GM23248 (cell line): ENCODE results near the gene PARP11. TPM values are rescaled to one million over a fixed set of nuclear protein-coding genes. Genes with fewer than 3 reads are reported as not detected.

Experiments used
- DNase-seq: peaks from one replicate; pipeline ENCODE4 v3.0.0-alpha.2; 2015
- H2AFZ ChIP-seq: fragments of 200-600 bp; sonication (generic); 2 replicates; pipeline ENCODE4 v1.6.1; 2016; ENCODE audit warnings: antibody characterized with exemption
- H3F3A ChIP-seq: fragments of 200-600 bp; sonication (generic); 2 replicates; pipeline ENCODE4 v1.6.1; 2016; ENCODE audit warnings: mild to moderate bottlenecking, antibody characterized with exemption, mixed run types; ENCODE audit not compliant: insufficient read depth
- H3K27ac ChIP-seq: fragments of 200-600 bp; sonication (generic); 2 replicates; pipeline ENCODE4 v1.5.1; 2016; ENCODE audit warnings: mild to moderate bottlenecking
- H3K27me3 ChIP-seq: fragments of 200-600 bp; sonication (generic); replicated peaks from 2 replicates; pipeline ENCODE4 v1.6.1; 2016; ENCODE audit warnings: mild to moderate bottlenecking; ENCODE audit not compliant: insufficient read depth
- H3K36me3 ChIP-seq: fragments of 200-600 bp; sonication (generic); 2 replicates; pipeline ENCODE4 v1.6.1; 2016; ENCODE audit warnings: low read depth, mild to moderate bottlenecking
- H3K4me1 ChIP-seq: fragments of 200-600 bp; sonication (generic); 2 replicates; pipeline ENCODE4 v1.6.1; 2016; ENCODE audit warnings: mild to moderate bottlenecking; ENCODE audit not compliant: insufficient read depth
- H3K4me2 ChIP-seq: fragments of 200-600 bp; sonication (generic); one replicate; pipeline ENCODE4 v1.6.1; 2016; ENCODE audit warnings: mild to moderate bottlenecking; ENCODE audit not compliant: unreplicated experiment
- H3K4me3 ChIP-seq: fragments of 200-600 bp; sonication (generic); 2 replicates; pipeline ENCODE4 v1.5.1; 2016; ENCODE audit warnings: mild to moderate bottlenecking
- H3K79me2 ChIP-seq: fragments of 200-600 bp; sonication (generic); 2 replicates; pipeline ENCODE4 v1.6.1; 2016; ENCODE audit warnings: mild to moderate bottlenecking; ENCODE audit not compliant: insufficient read depth
- H3K9ac ChIP-seq: fragments of 200-600 bp; sonication (generic); 2 replicates; pipeline ENCODE4 v1.6.1; 2016; ENCODE audit warnings: mild to moderate bottlenecking
- H3K9me2 ChIP-seq: fragments of 200-600 bp; sonication (generic); 2 replicates; pipeline ENCODE4 v1.6.1; 2016; ENCODE audit warnings: mixed run types, mild to moderate bottlenecking, moderate library complexity; ENCODE audit not compliant: insufficient read depth
- H3K9me3 ChIP-seq: fragments of 200-600 bp; sonication (generic); one replicate; pipeline ENCODE4 v1.6.1; 2017; ENCODE audit warnings: low read depth
- H4K20me1 ChIP-seq: fragments of 200-600 bp; sonication (generic); 2 replicates; pipeline ENCODE4 v1.6.0; 2016; ENCODE audit not compliant: insufficient read depth
- EZH2 ChIP-seq: fragments of 200-600 bp; sonication (generic); IDR thresholded peaks from 2 replicates; pipeline ENCODE4 v1.6.1; 2018; ENCODE audit warnings: antibody characterized with exemption, mild to moderate bottlenecking; ENCODE audit not compliant: insufficient read depth, poor library complexity, severe bottlenecking
- EZH2phosphoT487 ChIP-seq: fragments of 200-600 bp; sonication (generic); IDR thresholded peaks from 2 replicates; pipeline ENCODE4 v1.6.1; 2018; ENCODE audit warnings: antibody characterized with exemption, moderate library complexity, mild to moderate bottlenecking, low read depth; ENCODE audit not compliant: insufficient read depth
- WGBS, 2 experiments: methylation state at CpG; one replicate each; pipeline ENCODE4 v1.1.6; 2015 to 2017; ENCODE audit warnings: low lambda C conversion rate in 2 of 2, low coverage in 1 of 2; ENCODE audit errors: missing lambda C conversion rate in 2 of 2; 5-methylcytosine and 5-hydroxymethylcytosine counted together
- in situ Hi-C: fragments of 300-500 bp; cut with MboI; formaldehyde crosslinking; loops from 2 replicates; pipeline ENCODE4 v1.15.0; 2020
- polyA plus RNA-seq: library from polyadenylated mRNA; unstranded; fragments of >200 nt; fragmentation: Nextera tagmentation; extraction: Ambion mirVana; gene quantifications from 2 replicates; pipeline ENCODE4 v1.2.1, GENCODE V29; 2016
- total RNA-seq: library from RNA; depleted of rRNA; stranded (reverse); fragments of >200 nt; shearing (Covaris generic); gene quantifications from 2 replicates; pipeline ENCODE4 v1.2.3, GENCODE V29; 2014

PARP11 gene
- total and polyA plus RNA-seq, 2 experiments from 2014 or later = 2.1 to 6.2 TPM

GRCh38 chr12:3897371-3897971 lies 24.3 kb upstream of the PARP11 start:
- TF ChIP-seq EZH2phosphoT487 = no peak
- no peak for TF ChIP-seq EZH2
- Histone ChIP-seq H3K4me3 (no peak overlapping the region), H3F3A (no peaks in the 10 kb centered on the region), H3K4me2 (no peak overlapping the region), H3K36me3 (no peaks in the 10 kb centered on the region), H3K79me2 (no peaks in the 10 kb centered on the region), H3K9me3 (no peaks in the 10 kb centered on the region), H3K4me1 (no peaks in the 10 kb centered on the region), H3K27ac (no peak overlapping the region), H3K27me3 (peaks cover 27% of the 10 kb centered on the region), H2AFZ (no peak overlapping the region), H3K9ac (no peak overlapping the region), H3K9me2 (no peaks in the 10 kb centered on the region; the same call in 1 of the 2 replicates), H4K20me1 (no peaks in the 10 kb centered on the region)
- in situ Hi-C loops = loop anchor here (10.0 kb wide), 2 partner anchors 147 to 377 kb away; partner anchors contain the start of gene CCND2
- 53% methylated on average over 7 of the region's 7 CpGs for WGBS, 2 experiments
- no peak for DNase-seq

- peaks cover 33% of the 10 kb centered on the region for H3K27me3 ChIP-seq
- H3K9me3 ChIP-seq = no peaks in the 10 kb centered on the region
- H2AFZ ChIP-seq = no peak overlapping the region
- H3K36me3 ChIP-seq = no peaks in the 10 kb centered on the region
- no peaks in the 10 kb centered on the region; the same call in 1 of the 2 replicates for H3K9me2 ChIP-seq
- H3K4me3 ChIP-seq = no peak overlapping the region
- TF ChIP-seq EZH2 = no peak
- no peak for TF ChIP-seq EZH2phosphoT487
- no peak overlapping the region for H3K27ac ChIP-seq
- H3K4me1 ChIP-seq = no peaks in the 10 kb centered on the region
- 39 to 42% methylated on average over 2 of the region's 2 CpGs for WGBS, 2 experiments
- in situ Hi-C loops = loop anchor here (10.0 kb wide), 2 partner anchors 148 to 378 kb away; partner anchors contain the start of gene CCND2
- no peaks in the 10 kb centered on the region for H4K20me1 ChIP-seq
- H3K9ac ChIP-seq = no peak overlapping the region
- peak; percentile 22 for DNase-seq
- H3K79me2 ChIP-seq = no peaks in the 10 kb centered on the region
- H3K4me2 ChIP-seq = no peak overlapping the region
- no peaks in the 10 kb centered on the region for H3F3A ChIP-seq
Measured at GRCh38 chr12:3896801-3897351, 23.7 kb upstream of the PARP11 start.

- no peaks in the 10 kb centered on the region for H3K4me1 ChIP-seq
- no peak for DNase-seq
- no peak overlapping the region for H3K4me3 ChIP-seq
- no peak for TF ChIP-seq EZH2phosphoT487
- no peak for TF ChIP-seq EZH2
- no peaks in the 10 kb centered on the region for H3K79me2 ChIP-seq
- no peak overlapping the region for H3K4me2 ChIP-seq
- no peak overlapping the region for H2AFZ ChIP-seq
- H3F3A ChIP-seq = no peaks in the 10 kb centered on the region
- H3K27me3 ChIP-seq = peaks cover 35% of the 10 kb centered on the region
- H3K36me3 ChIP-seq = no peaks in the 10 kb centered on the region
- no peaks in the 10 kb centered on the region; the same call in 1 of the 2 replicates for H3K9me2 ChIP-seq
- in situ Hi-C loops = loop anchor here (10.0 kb wide), 2 partner anchors 148 to 378 kb away; partner anchors contain the start of gene CCND2
- H3K9me3 ChIP-seq = no peaks in the 10 kb centered on the region
- WGBS, 2 experiments = 13 to 20% methylated on average over 2 of the region's 2 CpGs
- no peaks in the 10 kb centered on the region for H4K20me1 ChIP-seq
- no peak overlapping the region for H3K27ac ChIP-seq
- H3K9ac ChIP-seq = no peak overlapping the region
Measured at GRCh38 chr12:3896356-3896755, 23.2 kb upstream of the PARP11 start.

- no peaks in the 10 kb centered on the region for H3K9me2 ChIP-seq
- 50 to 52% methylated on average over 2 of the region's 2 CpGs for WGBS, 2 experiments
Measured at GRCh38 chr12:3892631-3893030, 19.4 kb upstream of the PARP11 start.

More at GRCh38 chr12:3892631-3893030, 19.4 kb upstream of the PARP11 start:
- H3F3A ChIP-seq = no peaks in the 10 kb centered on the region
- no peak overlapping the region for H3K4me2 ChIP-seq
- H3K79me2 ChIP-seq = no peaks in the 10 kb centered on the region
- DNase-seq = no peak
- H3K27me3 ChIP-seq = peaks cover 25% of the 10 kb centered on the region
- no peak overlapping the region for H3K9ac ChIP-seq
- in situ Hi-C loops = loop anchor here (10.0 kb wide), 2 partner anchors 152 to 382 kb away; partner anchors contain the start of gene CCND2
- H3K4me1 ChIP-seq = no peaks in the 10 kb centered on the region
- no peaks in the 10 kb centered on the region for H3K36me3 ChIP-seq
- TF ChIP-seq EZH2 = no peak
- no peak for TF ChIP-seq EZH2phosphoT487
- H3K4me3 ChIP-seq = no peak overlapping the region
- H3K27ac ChIP-seq = no peak overlapping the region
- no peak overlapping the region for H2AFZ ChIP-seq
- no peaks in the 10 kb centered on the region for H4K20me1 ChIP-seq
- H3K9me3 ChIP-seq = no peaks in the 10 kb centered on the region
